Activated naive CD8-positive, alpha-beta T cell treated with anti-CD3 and anti-CD28 coated beads for 36 hours (primary cell): ENCODE measurements around the gene SLC35E2B. TPM values are rescaled to one million over a fixed set of nuclear protein-coding genes. Genes with fewer than 3 reads are reported as not detected.
"Not testable (repeated sequence)": the region's sequence is repeated elsewhere in the genome, so short reads cannot be mapped to it uniquely, and the experiment has no call there.

Experiments
- DNase-seq: peaks from one replicate; pipeline ENCODE4 v3.0.0; 2021
- H3K27ac Mint-ChIP-seq: one replicate; pipeline ENCODE4 v1.8.0; 2022; ENCODE audit warnings: mild to moderate bottlenecking, moderate library complexity, mixed read lengths
- H3K27me3 Mint-ChIP-seq: one replicate; pipeline ENCODE4 v1.8.0; 2022; ENCODE audit warnings: mild to moderate bottlenecking, mixed read lengths
- H3K36me3 Mint-ChIP-seq: one replicate; pipeline ENCODE4 v1.8.0; 2021; ENCODE audit warnings: mild to moderate bottlenecking, mixed read lengths
- H3K4me1 Mint-ChIP-seq: one replicate; pipeline ENCODE4 v1.8.0; 2021; ENCODE audit warnings: mixed read lengths
- H3K4me3 Mint-ChIP-seq: one replicate; pipeline ENCODE4 v1.8.0; 2022; ENCODE audit warnings: mild to moderate bottlenecking, moderate library complexity, mixed read lengths
- H3K9me3 Mint-ChIP-seq: one replicate; pipeline ENCODE4 v1.8.0; 2022; ENCODE audit warnings: mixed read lengths
- total RNA-seq, 2 experiments: library from RNA; stranded (reverse); gene quantifications; one replicate each; pipeline ENCODE4 v1.2.3, GENCODE V29; 2021

The SLC35E2B gene
- total RNA-seq, 2 experiments from 2014 or later: 19.3 to 20.1 TPM

- DNase-seq: no peak
- no peak overlapping the region for H3K27ac Mint-ChIP-seq
- H3K4me1 Mint-ChIP-seq: peaks cover 1% of the 10 kb centered on the region
- no peak overlapping the region for H3K4me3 Mint-ChIP-seq
- no peaks in the 10 kb centered on the region for H3K27me3 Mint-ChIP-seq
- peaks cover 7% of the 10 kb centered on the region for H3K36me3 Mint-ChIP-seq
- no peaks in the 10 kb centered on the region for H3K9me3 Mint-ChIP-seq
Measured at GRCh38 chr1:1669468-1670440, 22.8 kb downstream of the SLC35E2B start.

- H3K27me3 Mint-ChIP-seq: no peaks in the 10 kb centered on the region
- no peak overlapping the region for H3K27ac Mint-ChIP-seq
- no peaks in the 10 kb centered on the region for H3K4me1 Mint-ChIP-seq
Measured at GRCh38 chr1:1666526-1666925, 26.1 kb downstream of the SLC35E2B start.

GRCh38 chr1:1665815-1666251 is 26.8 kb downstream of the SLC35E2B start:
- peak; percentile 39 for DNase-seq
- H3K4me3 Mint-ChIP-seq: no peak overlapping the region
- no peaks in the 10 kb centered on the region for H3K27me3 Mint-ChIP-seq
- H3K27ac Mint-ChIP-seq: no peak overlapping the region
- H3K36me3 Mint-ChIP-seq: peaks cover 6% of the 10 kb centered on the region
- H3K4me1 Mint-ChIP-seq: no peaks in the 10 kb centered on the region
- H3K9me3 Mint-ChIP-seq: no peaks in the 10 kb centered on the region

More at GRCh38 chr1:1666526-1666925, 26.1 kb downstream of the SLC35E2B start:
- no peak overlapping the region for H3K4me3 Mint-ChIP-seq
- H3K9me3 Mint-ChIP-seq: no peaks in the 10 kb centered on the region
- H3K36me3 Mint-ChIP-seq: peaks cover 6% of the 10 kb centered on the region
- DNase-seq: no peak

GRCh38 chr1:1664941-1665814 is 27.4 kb downstream of the SLC35E2B start:
- Mint-ChIP-seq H3K27me3 (no peaks in the 10 kb centered on the region), H3K4me3 (no peak overlapping the region), H3K27ac (no peak overlapping the region), H3K9me3 (no peaks in the 10 kb centered on the region), H3K36me3 (peaks cover 6% of the 10 kb centered on the region), H3K4me1 (no peaks in the 10 kb centered on the region)
- DNase-seq: no peak

- not testable (repeated sequence) for H3K4me3 Mint-ChIP-seq, H3K36me3 Mint-ChIP-seq, DNase-seq, H3K4me1 Mint-ChIP-seq, H3K27me3 Mint-ChIP-seq, H3K9me3 Mint-ChIP-seq, H3K27ac Mint-ChIP-seq
Measured at GRCh38 chr1:1664318-1664717, 28.3 kb downstream of the SLC35E2B start.

- not testable (repeated sequence) for H3K27ac Mint-ChIP-seq, H3K4me1 Mint-ChIP-seq, H3K4me3 Mint-ChIP-seq, H3K9me3 Mint-ChIP-seq, H3K36me3 Mint-ChIP-seq, DNase-seq, H3K27me3 Mint-ChIP-seq
Measured at GRCh38 chr1:1662830-1663560, 29.6 kb downstream of the SLC35E2B start.

- H3K36me3 Mint-ChIP-seq, H3K4me1 Mint-ChIP-seq, H3K9me3 Mint-ChIP-seq, DNase-seq, H3K27ac Mint-ChIP-seq, H3K27me3 Mint-ChIP-seq, H3K4me3 Mint-ChIP-seq: not testable (repeated sequence)
Measured at GRCh38 chr1:1662392-1662791, 30.2 kb downstream of the SLC35E2B start.

GRCh38 chr1:1658583-1659549 is 33.7 kb downstream of the SLC35E2B start, which contains the start of gene CDK11B:
CDK11B (minus strand) TSS chr1:1659004; CDS start chr1:1657485, 1,519 bp downstream.
- H3K9me3 Mint-ChIP-seq, H3K36me3 Mint-ChIP-seq, H3K27me3 Mint-ChIP-seq, H3K4me1 Mint-ChIP-seq: not testable (repeated sequence)
- peak; percentile 97 for DNase-seq
- Mint-ChIP-seq H3K4me3 (peak within 1 kb of the TSS; percentile 89), H3K27ac (peak within 1 kb of the TSS; percentile 96)

GRCh38 chr1:1648265-1648664 is 44.3 kb downstream of the SLC35E2B start:
- H3K36me3 Mint-ChIP-seq: peaks cover 35% of the 10 kb centered on the region
- H3K4me1 Mint-ChIP-seq: not testable (repeated sequence)

GRCh38 chr1:1647567-1648241 is 44.9 kb downstream of the SLC35E2B start:
- not testable (repeated sequence) for H3K9me3 Mint-ChIP-seq, H3K27ac Mint-ChIP-seq, H3K4me3 Mint-ChIP-seq, DNase-seq, H3K27me3 Mint-ChIP-seq, H3K4me1 Mint-ChIP-seq
- peaks cover 34% of the 10 kb centered on the region for H3K36me3 Mint-ChIP-seq

More at GRCh38 chr1:1648265-1648664, 44.3 kb downstream of the SLC35E2B start:
- H3K27ac Mint-ChIP-seq, DNase-seq, H3K27me3 Mint-ChIP-seq, H3K4me3 Mint-ChIP-seq, H3K9me3 Mint-ChIP-seq: not testable (repeated sequence)

GRCh38 chr1:1646326-1646725 is 46.3 kb downstream of the SLC35E2B start:
- DNase-seq, H3K4me1 Mint-ChIP-seq, H3K4me3 Mint-ChIP-seq, H3K27ac Mint-ChIP-seq, H3K9me3 Mint-ChIP-seq, H3K27me3 Mint-ChIP-seq: not testable (repeated sequence)
- H3K36me3 Mint-ChIP-seq: peaks cover 29% of the 10 kb centered on the region

GRCh38 chr1:1640711-1641461 is 51.7 kb downstream of the SLC35E2B start:
- not testable (repeated sequence) for H3K4me3 Mint-ChIP-seq, H3K27ac Mint-ChIP-seq, H3K9me3 Mint-ChIP-seq, H3K36me3 Mint-ChIP-seq, DNase-seq, H3K4me1 Mint-ChIP-seq, H3K27me3 Mint-ChIP-seq

- H3K4me3 Mint-ChIP-seq, DNase-seq, H3K36me3 Mint-ChIP-seq, H3K9me3 Mint-ChIP-seq, H3K27ac Mint-ChIP-seq, H3K27me3 Mint-ChIP-seq, H3K4me1 Mint-ChIP-seq: not testable (repeated sequence)
Measured at GRCh38 chr1:1640081-1640480, 52.5 kb downstream of the SLC35E2B start.
